Sigmoid colon (tissue), 7 donors: ENCODE data around the gene FIBCD1. TPM values are rescaled to one million over a fixed set of nuclear protein-coding genes. Genes with fewer than 3 reads are reported as not detected.

Experiments used
- DNase-seq: peaks from one replicate; pipeline ENCODE4 v3.0.0-alpha.2; 2019
- H3K27ac ChIP-seq, 4 donors: fragments of 200-600 bp; sonication (generic); one replicate each; pipeline ENCODE4 v1.5.1; 2016 to 2019; ENCODE audit warnings: mild to moderate bottlenecking in 1 of 4
- H3K27me3 ChIP-seq, 3 donors: fragments of 200-600 bp; sonication (generic); one replicate each; pipeline ENCODE4 v1.5.1; 2019; ENCODE audit warnings: mild to moderate bottlenecking in 1 of 3
- H3K36me3 ChIP-seq, 4 donors: fragments of 200-600 bp; sonication (generic); one replicate each; pipeline ENCODE4 v1.5.1; 2016 to 2019
- H3K4me1 ChIP-seq, 4 donors: fragments of 200-600 bp; sonication (generic); one replicate each; pipeline ENCODE4 v1.5.1; 2017 to 2019
- H3K4me3 ChIP-seq, 4 donors: fragments of 200-600 bp; sonication (generic); one replicate each; pipeline ENCODE4 v1.5.1; 2017 to 2019; ENCODE audit warnings: mild to moderate bottlenecking in 2 of 4, moderate library complexity in 1 of 4
- H3K9me3 ChIP-seq, 4 donors: fragments of 200-600 bp in 3 of 4; sonication (generic) in 3 of 4; one replicate each; pipeline versions ENCODE4 v1.5.1 to v1.6.1; 2013 to 2019
- CTCF ChIP-seq, 4 experiments: fragments of 450-650 bp in 3 of 4; fragments of 200-600 bp in 1 of 4; IDR thresholded peaks; one replicate each; pipeline ENCODE4 v1.5.1; 2016 to 2019; ENCODE audit warnings: antibody characterized with exemption in 4 of 4, mild to moderate bottlenecking in 3 of 4, moderate library complexity in 2 of 4
- EP300 ChIP-seq, 4 donors: sonication (generic); formaldehyde crosslinking; IDR thresholded peaks; one replicate each; pipeline ENCODE4 v1.6.1; 2017; ENCODE audit warnings: antibody characterized with exemption in 4 of 4
- POLR2A ChIP-seq, 2 donors: fragments of 450-650 bp; IDR thresholded peaks; one replicate each; pipeline ENCODE4 v1.6.1; 2016; ENCODE audit warnings: antibody characterized with exemption in 2 of 2, mild to moderate bottlenecking in 2 of 2, moderate library complexity in 2 of 2
- POLR2AphosphoS5 ChIP-seq, 4 donors: sonication (generic); formaldehyde crosslinking; IDR thresholded peaks; one replicate each; pipeline ENCODE4 v1.6.1; 2017; ENCODE audit warnings: antibody characterized with exemption in 4 of 4
- WGBS, 2 donors: extraction: QIAGEN DNeasy Blood & Tissue Kit; methylation state at CpG; one replicate each; pipeline ENCODE4 v1.1.7; 2013; 5-methylcytosine and 5-hydroxymethylcytosine counted together
- intact Hi-C: fragments of 100-400 bp; cut with DNase I; formaldehyde crosslinking; loops from one replicate; pipeline ENCODE4 v1.15.1; 2023
- polyA plus RNA-seq, 3 donors: library from polyadenylated mRNA; stranded (reverse); fragments of 200-250 nt; gene quantifications; one replicate each; pipeline ENCODE4 v1.2.3, GENCODE V29; 2013
- total RNA-seq, 4 donors: library from RNA; depleted of rRNA; stranded (reverse); fragments of >200 nt; gene quantifications; one replicate each; pipeline ENCODE4 v1.1.0, GENCODE V29; 2016
- donor health status: healthy with polysubstance abuse.
- donor health status: Bipolar disorder and iron deficiency.
- donor health status: healthy.

The FIBCD1 gene
- total and polyA plus RNA-seq, 7 donors = 0.36 to 11.9 (median 10.6) TPM; not detected in 3

- Histone ChIP-seq H3K27me3 (peaks cover 26 to 69% (median 51%) of the 10 kb centered on the region in 3 donors), H3K27ac (no peak overlapping the region), H3K4me1 (peaks cover 0 to 51% (median 35%) of the 10 kb centered on the region in 4 donors), H3K9me3 (no peaks in the 10 kb centered on the region), H3K36me3 (no peaks in the 10 kb centered on the region), H3K4me3 (no peak overlapping the region)
- WGBS, 2 donors = 52 to 66% methylated on average over 16 of the region's 16 CpGs
- no peak for TF ChIP-seq POLR2AphosphoS5 (IDR thresholded peaks at IDR 0.05)
- no peak for TF ChIP-seq EP300 (IDR thresholded peaks at IDR 0.05)
- no peak for TF ChIP-seq CTCF (IDR thresholded peaks at IDR 0.05)
- TF ChIP-seq POLR2A (IDR thresholded peaks at IDR 0.05) = no peak
- intact Hi-C loops = loop anchor here (5.0 kb wide), 1 partner anchor 168 kb away; no protein-coding TSS in a partner anchor
- DNase-seq = no peak
Observed at GRCh38 chr9:130934702-130935647, 4.1 kb downstream of the FIBCD1 start.

GRCh38 chr9:130934246-130934645 lies 4.8 kb downstream of the FIBCD1 start:
- H3K27ac ChIP-seq = no peak overlapping the region
- H3K27me3 ChIP-seq = peaks cover 20 to 62% (median 43%) of the 10 kb centered on the region in 3 donors
- no peaks in the 10 kb centered on the region for H3K36me3 ChIP-seq
- intact Hi-C loops = no loop called here
- 71 to 89% methylated on average over 11 of the region's 11 CpGs for WGBS, 2 donors
- H3K9me3 ChIP-seq = no peaks in the 10 kb centered on the region
- no peak for DNase-seq
- no peak overlapping the region for H3K4me3 ChIP-seq
- peaks cover 0 to 44% (median 28%) of the 10 kb centered on the region in 4 donors for H3K4me1 ChIP-seq
- TF ChIP-seq POLR2AphosphoS5 (IDR thresholded peaks at IDR 0.05) = no peak
- no peak for TF ChIP-seq CTCF (IDR thresholded peaks at IDR 0.05)
- no peak for TF ChIP-seq EP300 (IDR thresholded peaks at IDR 0.05)
- TF ChIP-seq POLR2A (IDR thresholded peaks at IDR 0.05) = no peak

DNA sequence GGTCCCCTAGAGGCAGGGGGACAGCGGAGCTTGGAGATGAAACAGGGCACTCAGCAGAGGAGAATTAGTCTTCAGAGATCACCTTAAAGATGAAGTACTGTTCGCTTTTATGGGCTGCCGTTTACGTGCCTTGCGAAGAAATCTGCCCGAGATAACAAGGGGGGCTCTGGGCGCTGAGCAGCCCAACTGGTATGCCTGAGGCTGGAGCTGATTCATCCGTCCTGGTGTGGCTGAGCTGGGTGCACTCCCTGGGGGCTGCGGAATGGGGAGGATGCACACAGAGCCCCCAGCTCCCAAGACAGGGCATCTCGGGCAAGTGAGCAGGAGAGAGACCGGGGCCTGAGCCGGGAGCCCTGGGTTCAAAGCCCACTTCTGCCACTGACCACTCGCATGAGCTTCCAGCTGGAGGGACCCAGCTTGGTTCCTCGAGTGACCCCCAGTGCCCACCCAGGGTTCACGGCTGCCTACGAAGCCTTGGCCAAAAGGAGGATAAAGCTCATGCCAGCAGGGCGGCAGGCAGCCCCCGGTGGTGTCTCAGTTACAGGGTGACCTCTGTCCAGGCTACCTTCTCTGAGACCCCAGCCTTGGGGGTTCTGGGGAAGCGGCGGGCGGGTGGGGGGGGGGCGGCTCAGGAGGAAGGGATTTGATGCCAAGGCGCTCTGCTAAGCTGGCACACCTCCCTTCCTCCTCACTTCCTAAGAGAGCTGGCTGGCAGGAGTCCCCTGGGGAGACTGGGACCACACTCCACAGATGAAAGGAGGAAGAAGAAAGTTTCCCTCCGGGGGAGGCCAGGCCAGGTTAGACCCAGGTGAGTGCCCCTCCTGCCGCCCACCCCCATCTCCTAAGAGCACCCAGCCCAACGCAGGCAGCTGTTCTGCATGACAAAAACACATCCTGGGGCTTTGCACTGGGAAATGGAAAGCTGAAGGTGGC lies 5.7 kb downstream of the FIBCD1 start:
- Histone ChIP-seq H3K4me1 (peaks cover 0 to 43% (median 23%) of the 10 kb centered on the region in 4 donors), H3K27me3 (peaks cover 15 to 53% (median 37%) of the 10 kb centered on the region in 3 donors), H3K9me3 (no peaks in the 10 kb centered on the region), H3K4me3 (peak overlapping the region in 1 of 4 donors; percentile 4), H3K27ac (peak overlapping the region in 2 of 4 donors; percentile 62 to 81), H3K36me3 (no peaks in the 10 kb centered on the region)
- WGBS, 2 donors = 41 to 71% methylated on average over 26 of the region's 26 CpGs
- no peak for DNase-seq
- intact Hi-C loops = no loop called here
- TF ChIP-seq CTCF (IDR thresholded peaks at IDR 0.05) (peak in 1 of 4 experiments; percentile 5), EP300 (IDR thresholded peaks at IDR 0.05) (no peak)

GRCh38 chr9:130932255-130933079 lies 6.6 kb downstream of the FIBCD1 start:
- no peak for DNase-seq
- Histone ChIP-seq H3K4me1 (peaks cover 0 to 38% (median 19%) of the 10 kb centered on the region in 4 donors), H3K36me3 (no peaks in the 10 kb centered on the region), H3K27me3 (peaks cover 7 to 44% (median 27%) of the 10 kb centered on the region in 3 donors), H3K4me3 (peak overlapping the region in 1 of 4 donors; percentile 4), H3K27ac (peak overlapping the region in 2 of 4 donors; percentile 62 to 81), H3K9me3 (no peaks in the 10 kb centered on the region)
- TF ChIP-seq CTCF (IDR thresholded peaks at IDR 0.05) (peak in 2 of 4 experiments; percentile 20 to 30), POLR2A (IDR thresholded peaks at IDR 0.05) (no peak), EP300 (IDR thresholded peaks at IDR 0.05) (no peak), POLR2AphosphoS5 (IDR thresholded peaks at IDR 0.05) (no peak)
- intact Hi-C loops = no loop called here
- WGBS, 2 donors = 64 to 78% methylated on average over 21 of the region's 21 CpGs
